COLO829 (cell line): Measurements from ENCODE around the gene GALNTL6.

Source experiments
- DNase-seq: peaks from one replicate; pipeline ENCODE4 v3.0.0; 2012; ENCODE audit warnings: low spot score

Gene GALNTL6

DNA sequence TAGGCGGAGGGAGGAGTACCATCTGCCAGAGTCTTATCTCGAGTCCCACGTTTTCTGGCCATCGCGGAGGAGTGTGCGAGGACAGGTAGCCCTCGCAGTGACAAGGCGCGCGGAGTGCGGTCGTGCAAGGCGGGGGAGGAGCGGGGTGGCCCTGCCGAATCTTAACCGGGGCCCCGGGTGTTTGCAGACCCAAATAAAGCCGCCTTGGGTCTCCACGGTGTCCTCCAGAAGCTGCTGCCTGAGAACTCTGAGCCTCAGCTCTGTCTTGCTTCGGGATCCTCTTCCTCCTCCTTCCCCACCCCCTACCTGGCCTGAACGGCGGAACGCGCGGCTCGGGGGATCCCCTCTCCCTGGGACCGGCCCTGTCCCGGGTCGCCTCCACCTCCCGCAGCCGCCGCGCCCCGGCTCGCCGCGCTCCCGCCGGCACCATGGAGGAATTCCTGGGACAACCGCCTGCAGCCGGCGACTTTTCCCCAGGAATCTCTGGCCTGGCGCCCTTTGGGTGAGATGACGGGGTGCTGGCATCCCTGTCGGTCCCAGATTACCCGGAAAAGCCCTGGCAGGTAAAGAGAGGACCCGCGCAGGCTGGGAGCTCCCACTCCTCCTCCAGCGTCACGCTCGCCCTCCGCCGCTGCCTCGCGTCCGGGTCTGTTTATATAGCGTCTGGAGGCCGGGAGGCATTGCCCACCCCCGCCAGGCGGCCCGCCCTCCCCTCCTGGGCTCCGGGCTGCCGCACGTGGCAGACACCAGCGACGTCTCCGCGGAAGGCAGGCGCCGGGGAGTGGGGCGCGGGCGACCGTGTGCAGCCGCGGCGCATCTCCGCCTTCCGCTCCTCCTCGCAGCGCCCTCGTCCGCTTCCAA, at the start of gene GALNTL6:
Gene GALNTL6, plus strand, starts transcription at position 740 of the 861 bp plus-strand sequence.
- no peak for DNase-seq

DNA sequence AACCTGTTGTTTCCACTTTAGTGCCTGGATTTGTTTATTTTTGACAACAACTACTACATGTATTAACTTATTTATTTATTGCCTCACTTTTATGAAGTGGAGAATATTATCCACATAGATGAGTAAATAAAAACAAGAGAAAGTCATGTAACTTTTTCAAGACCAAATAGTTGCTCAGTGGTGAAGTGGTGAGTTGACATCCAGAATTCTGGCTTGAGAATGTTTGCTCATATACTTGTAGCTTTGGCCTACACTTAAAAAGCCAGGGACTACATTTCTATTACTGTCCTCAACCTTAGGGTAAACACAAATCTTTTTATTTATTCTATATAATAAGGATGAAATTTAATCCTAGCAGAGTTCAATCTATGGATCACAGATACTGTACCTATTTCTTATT, 47.7 kb upstream of the GALNTL6 start:
- DNase-seq, result no peak

DNA sequence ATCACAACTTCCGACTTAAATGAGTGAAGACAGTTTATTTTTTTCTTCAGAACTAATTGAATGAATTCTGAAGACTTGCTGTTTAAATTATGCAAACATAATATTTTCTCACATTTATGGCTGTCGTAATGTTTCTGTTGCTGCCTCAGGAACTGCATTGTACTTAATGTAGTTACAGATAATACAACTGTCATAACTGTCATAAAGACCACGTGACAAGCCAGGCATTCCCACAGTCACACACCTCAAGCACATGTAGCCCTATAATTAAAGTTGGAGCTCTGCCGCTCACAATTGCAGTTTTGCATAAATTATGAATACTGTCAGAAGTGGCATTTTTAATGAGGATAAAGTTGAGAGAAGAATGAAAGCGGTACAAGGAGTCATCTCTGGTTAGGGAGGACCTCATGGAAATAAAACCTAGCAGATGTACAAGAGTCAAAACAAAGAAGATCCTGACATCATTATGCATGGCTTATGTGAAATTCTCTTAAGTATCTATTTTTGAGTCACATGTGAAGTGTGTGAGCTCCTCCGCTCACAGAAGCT, 38.5 kb upstream of the GALNTL6 start:
- no peak for DNase-seq

DNA sequence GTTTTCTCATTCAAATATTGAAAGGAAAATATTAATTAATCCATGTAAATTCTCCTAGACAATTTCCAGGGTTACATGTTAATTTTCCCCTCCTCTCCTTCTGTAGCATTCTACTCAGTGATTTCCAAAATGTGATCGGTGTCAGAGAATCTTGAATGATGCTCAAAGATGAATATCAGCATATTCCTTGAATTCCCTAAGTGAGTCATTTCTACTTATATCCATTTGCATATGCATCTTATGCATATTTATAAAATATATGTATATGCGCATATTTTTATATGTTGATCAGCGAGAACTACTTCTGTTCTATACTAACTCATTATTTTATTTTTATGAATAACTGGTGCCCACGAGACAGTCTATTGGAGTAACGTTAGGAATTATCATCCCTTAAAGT, 33.9 kb upstream of the GALNTL6 start:
- no peak for DNase-seq

DNA sequence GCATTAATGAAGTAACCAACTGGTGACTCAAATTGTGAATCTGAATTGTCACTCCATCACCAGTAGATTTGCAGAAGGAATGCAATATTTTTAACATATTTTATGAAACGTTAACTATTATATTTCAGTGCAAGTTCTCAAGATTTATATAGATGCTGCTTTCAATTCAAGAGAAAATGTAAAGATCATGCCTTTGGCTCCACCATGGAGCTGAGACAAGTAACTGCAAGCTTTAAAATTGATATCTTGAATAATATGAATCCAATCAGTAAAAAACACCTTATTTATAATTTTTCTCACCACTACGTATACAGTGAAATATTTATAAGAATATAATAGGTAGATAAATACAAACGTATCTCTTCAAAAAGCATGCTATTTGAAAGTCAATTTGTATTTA, 27.8 kb upstream of the GALNTL6 start:
- no peak for DNase-seq

DNA sequence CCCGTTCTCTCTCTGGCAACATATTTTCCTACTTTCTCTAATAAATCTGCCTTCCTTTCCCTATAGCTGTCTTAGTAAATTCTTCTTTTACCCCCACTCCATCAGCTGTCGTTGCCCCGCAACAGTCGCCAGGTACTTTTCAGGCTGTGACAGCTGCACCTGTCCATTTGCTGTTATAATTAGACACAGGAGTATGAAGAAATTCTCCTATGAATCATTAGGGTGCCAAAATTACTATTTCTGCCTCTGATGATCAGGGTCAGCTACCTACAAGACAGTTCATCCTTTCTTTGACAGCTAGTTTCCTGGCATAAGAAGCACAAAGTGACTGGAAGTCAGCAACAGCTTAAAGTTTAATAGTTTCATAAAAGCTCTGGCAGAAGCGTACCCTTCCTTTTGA, 19.5 kb upstream of the GALNTL6 start:
- DNase-seq, result no peak

DNA sequence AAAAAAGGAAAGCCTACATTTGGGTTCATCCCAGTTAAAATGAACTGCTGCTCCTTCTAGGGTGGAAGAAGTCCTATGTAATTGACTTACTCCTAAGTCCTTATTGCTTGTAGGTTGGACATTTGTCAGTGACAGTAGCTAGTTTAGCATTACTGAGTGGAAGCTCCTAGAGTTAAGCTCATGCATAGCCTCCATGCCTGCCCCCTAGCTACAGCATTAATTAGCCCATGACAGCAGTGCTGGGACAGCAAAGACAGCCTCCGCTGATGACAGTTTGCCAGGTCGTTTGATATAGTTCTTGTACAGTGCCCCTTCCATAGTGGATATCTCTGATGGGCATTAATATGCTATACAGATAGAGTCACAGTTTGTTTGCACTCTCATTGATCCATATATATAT, 18.7 kb upstream of the GALNTL6 start:
- no peak for DNase-seq

DNA sequence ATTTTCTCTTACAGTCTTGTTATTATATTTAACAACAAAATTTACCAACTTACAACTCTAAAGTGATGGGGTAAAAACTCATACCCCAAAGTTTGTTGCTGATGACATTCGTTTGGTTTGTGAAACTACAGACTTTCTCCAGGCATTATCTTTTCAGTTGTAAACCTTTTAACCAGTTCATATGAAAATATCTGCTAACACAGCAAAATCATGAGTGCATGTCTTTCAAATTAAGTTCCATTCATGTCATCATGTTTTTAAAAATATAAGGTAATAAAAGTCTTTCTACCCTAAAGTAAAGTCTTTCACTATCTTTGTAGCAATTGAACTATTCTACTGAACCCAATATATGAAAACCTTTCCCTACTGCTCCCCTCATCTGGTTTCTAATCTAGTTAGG, 3.4 kb upstream of the GALNTL6 start:
- DNase-seq, result no peak

DNA sequence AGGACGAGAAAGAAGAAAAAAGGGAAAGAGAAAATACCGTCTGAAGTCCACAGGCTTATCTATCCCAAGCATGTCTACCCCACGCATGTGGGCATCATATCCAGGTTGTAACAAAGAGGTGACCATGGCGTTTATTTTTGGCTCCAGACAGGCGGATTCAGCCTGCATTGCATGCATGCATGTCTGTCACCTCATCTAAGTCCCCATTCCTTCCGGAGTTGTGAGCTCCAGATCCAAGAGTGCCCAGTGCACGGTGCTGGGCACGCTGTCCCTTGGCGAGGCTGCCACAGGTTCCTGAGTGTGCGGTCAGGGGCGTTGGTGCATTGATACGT, 905 bp upstream of the GALNTL6 start:
- DNase-seq, result no peak

DNA sequence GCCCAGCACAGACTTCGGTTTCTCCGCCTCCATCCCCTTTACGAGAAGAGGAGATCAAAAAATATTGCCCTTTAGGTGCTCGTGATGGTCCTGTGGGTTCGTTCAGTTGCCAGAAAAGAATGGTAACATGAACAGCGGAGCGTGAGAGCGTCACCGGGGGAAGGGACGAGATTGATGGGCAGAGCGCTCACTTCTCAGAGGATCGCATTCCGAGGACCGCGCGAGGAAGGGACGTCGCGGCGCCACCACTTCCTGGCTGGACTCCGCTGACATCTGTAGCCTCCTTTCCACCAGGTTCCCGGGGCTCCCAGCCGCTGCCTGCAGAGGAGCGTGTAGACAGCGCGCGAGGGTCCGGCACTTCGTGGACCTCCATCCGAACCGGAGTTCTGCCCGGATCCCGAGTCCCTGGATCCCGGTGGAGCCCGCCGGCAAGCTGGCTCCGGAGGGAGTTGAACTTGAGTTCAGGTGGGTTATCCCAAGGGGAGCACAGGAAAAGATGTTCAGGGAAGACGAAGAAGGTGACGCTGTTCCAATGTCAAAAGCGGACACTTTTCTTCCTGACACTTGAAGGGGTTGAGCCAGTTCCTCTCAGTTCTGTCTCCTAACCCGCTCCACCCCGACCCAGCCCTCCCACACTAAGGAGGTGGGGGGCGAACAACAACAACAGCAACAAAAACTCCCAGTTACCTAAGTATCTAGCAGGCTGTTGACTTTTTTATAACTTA, 484 bp downstream of the GALNTL6 start:
- DNase-seq, result no peak

DNA sequence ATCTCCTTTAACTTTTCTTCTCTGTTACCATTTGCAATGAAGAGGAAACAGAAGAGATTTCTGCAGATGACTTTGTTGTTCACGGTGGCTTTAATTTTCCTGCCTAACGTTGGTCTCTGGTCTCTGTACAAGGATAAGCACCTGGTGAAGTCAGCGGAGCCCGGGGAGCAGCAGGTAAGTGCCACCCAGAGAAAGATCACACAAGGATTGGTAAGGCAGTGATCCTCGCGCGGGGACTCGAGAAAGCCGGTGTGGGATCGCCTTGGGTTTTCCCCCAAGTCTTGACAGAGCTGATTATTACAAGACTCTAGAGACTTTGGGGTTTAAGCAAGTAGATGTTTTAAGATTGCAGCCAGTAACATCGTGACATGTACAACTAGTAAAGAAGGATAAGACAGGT, 1.3 kb downstream of the GALNTL6 start:
- no peak for DNase-seq

DNA sequence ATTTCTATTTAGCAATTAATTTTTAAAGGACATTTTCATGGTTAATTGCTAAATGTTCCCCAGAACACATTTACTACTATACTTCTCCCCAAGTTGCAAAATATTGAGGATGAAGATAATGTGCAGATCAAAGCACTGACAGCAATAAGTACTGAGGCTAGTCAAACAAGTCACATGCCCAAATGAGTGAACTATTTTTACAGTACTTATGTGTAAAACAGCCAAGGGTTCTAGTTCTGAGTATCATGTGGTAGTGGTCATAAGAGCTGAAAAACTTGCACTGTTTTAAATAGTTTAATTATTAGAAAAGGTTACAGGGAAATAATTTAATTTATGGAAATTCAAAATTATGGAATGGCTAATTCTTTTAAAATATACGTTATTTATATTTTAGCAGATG, 3.8 kb downstream of the GALNTL6 start:
- no peak for DNase-seq

DNA sequence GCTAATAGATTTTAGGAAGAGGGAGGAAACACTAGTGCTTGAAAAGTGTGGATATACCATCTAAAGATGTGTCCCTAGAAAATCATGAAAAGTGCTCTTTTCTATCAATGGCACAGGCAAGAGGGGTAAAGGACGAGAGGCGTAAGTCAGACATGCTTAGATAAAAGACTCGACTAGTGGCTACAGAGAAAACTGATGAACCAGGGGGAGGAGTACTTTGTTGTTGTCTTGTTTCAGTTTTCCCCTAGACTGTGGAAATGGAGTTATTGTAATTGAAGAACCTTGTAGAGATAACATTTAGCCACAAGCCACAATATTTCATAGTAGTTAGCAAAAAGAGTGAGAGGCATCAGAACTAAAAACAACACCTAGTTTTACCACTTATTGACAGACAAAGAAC, 21.4 kb downstream of the GALNTL6 start:
- no peak for DNase-seq

DNA sequence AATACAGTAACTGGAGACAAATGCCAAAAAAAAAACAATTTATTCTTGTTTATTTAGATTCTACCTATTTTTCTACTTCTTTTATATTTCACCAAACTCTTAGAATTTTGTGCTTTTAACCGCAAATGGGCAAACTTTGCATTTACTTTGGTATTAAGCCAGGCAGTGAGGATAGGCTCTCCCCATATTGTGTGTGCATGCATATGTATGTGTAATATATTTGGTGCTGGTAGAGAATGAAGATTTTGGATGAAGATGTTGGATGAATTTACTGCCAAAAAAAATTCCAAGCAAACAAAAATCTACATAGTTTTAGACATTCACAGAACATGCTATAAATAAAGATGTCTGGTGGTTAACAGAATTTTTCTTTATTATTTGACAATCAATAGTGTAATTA, 30.3 kb downstream of the GALNTL6 start:
- no peak for DNase-seq

DNA sequence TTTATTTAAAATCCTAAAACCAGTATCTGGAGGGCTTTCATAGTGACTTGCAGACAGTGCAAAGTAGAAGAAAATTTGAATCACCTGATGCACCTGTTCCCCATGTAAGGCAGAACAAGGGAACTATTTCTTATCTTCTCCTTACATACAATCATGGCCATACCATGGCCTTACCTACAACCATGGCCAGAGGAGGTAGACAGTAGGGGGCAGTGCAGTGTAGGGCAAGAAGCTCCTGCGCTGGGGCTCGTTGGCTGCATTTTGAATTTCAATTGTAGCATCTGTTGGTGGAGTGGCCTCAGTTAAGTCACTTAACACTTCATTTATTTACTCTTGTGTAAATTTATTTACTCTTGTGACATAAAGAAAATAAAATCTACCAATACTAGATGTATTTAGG, 33.0 kb downstream of the GALNTL6 start:
- peak; percentile 53 for DNase-seq

DNA sequence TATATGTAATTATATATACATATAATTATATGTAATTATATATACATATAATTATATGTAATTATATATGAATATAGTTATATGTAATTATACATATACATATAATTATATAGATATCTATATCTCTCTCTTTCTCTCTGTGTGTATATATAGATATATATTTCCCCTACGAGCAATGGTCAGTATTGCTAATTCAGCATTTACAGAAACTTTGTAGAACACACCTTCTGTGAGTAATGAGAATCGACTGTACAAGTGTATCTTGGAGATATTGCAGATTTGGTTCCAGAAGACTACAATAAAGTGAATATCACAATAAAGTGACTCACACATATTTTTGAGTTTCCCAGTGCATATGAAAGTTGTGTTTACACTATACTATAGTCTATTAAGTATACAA, 33.7 kb downstream of the GALNTL6 start:
- no peak for DNase-seq

DNA sequence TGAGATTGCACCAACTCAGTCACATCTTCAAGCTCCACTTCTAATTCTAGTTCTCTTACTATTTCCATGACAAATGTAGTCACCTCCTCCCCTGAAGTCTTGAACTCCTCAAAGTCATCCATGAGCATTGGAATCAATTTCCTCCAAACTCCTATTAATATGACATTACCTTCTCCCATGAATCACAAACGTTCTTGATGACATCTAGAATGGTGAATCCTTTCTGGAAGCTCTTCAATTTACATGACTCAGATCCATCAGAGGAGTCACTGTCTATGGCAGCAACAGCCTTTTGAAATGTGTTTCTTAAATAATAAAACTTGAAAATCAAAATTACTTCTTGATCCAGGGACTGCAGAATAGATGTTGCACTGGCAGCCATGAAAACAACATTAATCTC, 34.5 kb downstream of the GALNTL6 start:
- no peak for DNase-seq

DNA sequence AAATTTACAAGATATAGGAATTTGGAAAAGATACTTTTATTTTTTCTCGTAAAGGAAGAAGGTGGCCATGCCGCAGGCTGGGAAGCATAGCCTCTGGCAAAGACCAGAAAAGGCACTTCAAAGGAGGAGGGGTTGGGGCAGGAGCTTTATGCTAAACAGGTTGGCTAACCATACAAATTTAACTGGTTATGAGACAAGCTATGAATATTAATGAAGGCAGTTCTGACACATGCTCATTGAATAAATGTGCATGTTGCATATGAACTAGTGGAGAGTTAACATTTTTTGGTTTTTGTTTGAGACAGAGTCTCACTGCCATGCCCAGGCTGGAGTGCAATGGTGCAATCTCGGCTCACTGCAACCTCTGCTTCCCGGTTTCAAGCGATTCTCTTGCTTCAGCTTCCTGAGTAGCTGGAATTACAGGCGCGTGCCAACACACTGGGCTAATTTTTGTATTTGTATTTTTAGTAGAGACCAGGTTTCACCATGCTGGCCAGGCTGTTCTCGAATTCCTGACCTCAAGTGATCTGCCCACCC, 36.5 kb downstream of the GALNTL6 start:
- no peak for DNase-seq

DNA sequence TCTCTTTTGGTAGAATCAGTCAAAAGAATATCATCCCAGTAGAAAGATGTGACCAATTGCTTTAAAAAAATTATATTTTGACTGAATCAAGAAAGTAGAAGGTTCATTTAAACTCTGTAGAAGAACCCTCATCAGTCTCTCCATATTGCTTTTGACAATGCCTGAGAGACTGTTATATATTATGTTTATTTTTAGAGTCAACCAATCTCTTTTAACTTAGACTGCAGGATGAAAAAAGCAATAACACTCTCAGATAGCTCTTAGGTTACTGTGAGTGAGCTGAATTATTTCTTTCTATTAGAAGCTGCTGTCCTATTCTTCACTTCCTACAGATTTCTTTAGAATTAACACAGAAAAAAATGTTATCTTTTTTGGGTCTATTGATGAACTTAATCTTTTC, 38.1 kb downstream of the GALNTL6 start:
- DNase-seq, result no peak

DNA sequence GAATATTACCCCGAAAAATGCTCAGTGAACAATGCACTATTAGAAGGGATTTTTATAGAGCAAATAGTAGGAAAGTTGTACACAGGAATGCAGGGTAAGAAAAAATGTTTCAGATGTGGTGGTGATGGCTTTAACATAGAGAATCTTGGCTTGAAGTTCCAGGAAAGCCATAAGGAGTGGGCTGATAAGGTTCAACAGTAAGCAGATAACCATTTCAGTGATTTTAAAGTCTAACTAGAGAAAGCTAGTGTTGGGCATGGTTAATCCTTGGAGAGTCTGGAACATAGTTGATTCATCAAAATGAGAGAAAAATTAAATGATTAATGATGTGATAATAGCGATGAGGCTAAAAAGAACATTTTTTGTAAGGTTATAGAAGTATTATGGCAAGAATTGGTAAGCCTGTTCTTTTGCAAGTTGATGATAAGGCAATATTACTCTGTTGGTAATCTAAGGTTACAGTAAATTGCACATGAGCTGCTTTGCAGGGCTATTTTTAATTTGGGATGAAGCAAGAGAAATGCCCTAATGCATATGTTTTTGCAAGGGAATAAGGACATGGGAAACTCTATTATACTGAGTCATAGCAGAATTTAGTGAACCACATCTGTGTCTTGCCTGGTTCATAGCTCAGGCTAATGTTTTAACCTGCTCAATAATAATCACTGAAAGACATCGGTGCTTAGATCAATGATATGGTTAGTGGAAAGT, 44.3 kb downstream of the GALNTL6 start:
- no peak for DNase-seq

DNA sequence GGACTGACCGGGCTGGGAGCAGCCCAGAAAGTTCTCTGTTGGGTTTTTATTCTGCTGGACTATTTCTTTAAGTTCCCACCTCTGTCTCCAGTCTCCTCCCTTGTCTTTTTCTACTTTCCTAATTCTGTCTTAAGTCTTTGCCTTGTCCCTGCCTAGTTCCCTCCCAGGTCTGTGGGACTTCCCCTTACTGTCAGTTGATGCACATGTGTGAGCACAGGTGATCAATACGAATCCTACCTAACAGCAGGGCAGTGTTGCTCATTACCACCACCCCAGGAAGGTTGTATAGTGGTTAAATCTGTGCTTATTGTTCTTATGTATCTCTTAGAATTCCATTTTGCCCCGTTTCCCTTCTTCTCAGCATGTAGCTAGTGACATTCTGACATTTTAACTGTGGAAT, 62.1 kb downstream of the GALNTL6 start:
- no peak for DNase-seq

DNA sequence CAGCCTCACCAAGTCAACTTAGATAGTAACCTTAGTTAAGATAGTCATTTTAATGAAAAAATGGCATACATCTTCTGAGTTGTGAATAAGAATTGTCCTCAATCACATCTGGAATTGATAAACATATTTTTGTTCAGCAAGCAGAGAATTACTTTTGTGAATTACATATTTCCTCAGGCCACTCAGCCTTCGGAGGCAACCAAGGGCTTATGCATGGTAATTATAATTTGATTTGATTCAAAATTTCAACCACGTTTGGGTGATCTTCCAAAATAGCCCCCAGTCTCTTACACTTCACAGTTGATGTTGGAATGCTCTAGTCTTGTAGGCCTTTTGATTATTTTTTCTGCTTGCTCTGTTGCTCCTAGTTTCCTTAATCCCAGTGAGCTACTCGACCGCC, 63.4 kb downstream of the GALNTL6 start:
- DNase-seq, result no peak

DNA sequence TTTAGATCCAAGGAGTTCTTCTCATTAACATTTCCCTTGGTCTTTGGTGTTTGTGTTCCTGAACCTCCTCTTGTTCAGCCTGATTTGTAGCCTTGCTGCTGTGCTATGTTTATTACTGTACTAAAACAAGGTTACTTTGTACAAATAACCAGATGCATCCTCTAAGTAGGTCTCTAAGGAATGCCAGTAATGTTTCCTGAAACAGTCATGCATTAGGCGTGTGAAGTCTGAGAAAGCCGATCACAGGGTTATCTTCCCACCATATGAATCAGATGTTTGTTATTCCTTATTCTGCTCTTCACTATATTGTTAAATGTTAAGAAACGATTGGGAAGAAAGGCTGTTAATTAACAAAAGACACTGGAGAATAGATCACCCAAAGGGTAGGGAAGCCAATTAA, 66.9 kb downstream of the GALNTL6 start:
- peak; percentile 85 for DNase-seq
